HUDEP-2 (cell line): ENCODE data around the gene ENTPD1.
"Not testable (repeated sequence)": the region's sequence is repeated elsewhere in the genome, so short reads cannot be mapped to it uniquely, and the experiment has no call there.

Experiments used
- DNase-seq, 76 experiments: peaks; one replicate each; lab custom pipeline; 2025; ENCODE audit not compliant: unreplicated experiment in 76 of 76; lab: John Stamatoyannopoulos, UW

Gene ENTPD1, protein sequence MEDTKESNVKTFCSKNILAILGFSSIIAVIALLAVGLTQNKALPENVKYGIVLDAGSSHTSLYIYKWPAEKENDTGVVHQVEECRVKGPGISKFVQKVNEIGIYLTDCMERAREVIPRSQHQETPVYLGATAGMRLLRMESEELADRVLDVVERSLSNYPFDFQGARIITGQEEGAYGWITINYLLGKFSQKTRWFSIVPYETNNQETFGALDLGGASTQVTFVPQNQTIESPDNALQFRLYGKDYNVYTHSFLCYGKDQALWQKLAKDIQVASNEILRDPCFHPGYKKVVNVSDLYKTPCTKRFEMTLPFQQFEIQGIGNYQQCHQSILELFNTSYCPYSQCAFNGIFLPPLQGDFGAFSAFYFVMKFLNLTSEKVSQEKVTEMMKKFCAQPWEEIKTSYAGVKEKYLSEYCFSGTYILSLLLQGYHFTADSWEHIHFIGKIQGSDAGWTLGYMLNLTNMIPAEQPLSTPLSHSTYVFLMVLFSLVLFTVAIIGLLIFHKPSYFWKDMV

GRCh38 chr10:95756041-95756761 is at the start of gene ENTPD1:
TSS of gene ENTPD1 (plus strand) at chr10:95756163. CDS start at chr10:95756240, 77 bp downstream.
- DNase-seq, result no peak

- DNase-seq, result no peak
These were observed 49.4 kb upstream of the ENTPD1 start for GRCh38 chr10:95706573-95706972.

DNA sequence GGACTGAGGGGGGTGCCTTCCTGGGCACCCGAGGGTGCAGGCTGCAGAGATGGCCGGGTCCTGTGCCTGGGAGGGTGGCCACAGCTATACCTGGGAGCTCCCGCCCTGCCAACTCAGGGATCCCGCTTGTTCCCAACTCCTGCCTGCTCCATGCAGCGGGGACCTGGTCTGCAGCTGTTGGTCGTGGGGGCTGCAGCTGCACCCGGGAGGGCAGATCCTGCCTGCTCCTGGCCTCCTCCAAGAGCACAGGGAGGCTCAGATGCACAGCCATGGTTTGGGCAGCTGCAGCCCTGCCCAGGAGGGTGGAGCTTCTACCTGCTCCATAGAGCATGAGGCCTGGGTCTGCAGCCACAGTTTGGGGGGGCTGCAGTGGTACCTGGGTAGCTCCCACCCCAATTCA is 49.0 kb upstream of the ENTPD1 start:
- DNase-seq, result no peak

DNA sequence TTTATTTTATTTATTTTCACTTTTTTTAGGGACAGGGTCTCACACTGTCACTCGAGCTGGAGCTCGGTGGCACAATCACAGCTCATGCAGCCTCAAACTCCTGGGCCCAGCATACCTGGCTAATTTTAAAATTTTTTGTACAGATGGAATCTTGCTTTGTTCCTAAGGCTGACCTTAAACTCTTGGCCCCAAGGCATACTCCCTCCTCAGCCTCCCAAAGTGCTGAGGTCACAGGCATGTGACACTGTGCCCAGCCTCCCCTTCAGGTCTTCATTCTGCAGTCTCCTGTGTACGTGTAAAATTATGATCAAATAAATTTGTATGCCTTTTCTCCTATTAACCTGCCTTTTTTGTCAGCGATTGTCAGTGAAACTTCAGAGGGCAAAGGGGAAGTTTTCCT is 44.5 kb upstream of the ENTPD1 start:
- no peak for DNase-seq

DNA sequence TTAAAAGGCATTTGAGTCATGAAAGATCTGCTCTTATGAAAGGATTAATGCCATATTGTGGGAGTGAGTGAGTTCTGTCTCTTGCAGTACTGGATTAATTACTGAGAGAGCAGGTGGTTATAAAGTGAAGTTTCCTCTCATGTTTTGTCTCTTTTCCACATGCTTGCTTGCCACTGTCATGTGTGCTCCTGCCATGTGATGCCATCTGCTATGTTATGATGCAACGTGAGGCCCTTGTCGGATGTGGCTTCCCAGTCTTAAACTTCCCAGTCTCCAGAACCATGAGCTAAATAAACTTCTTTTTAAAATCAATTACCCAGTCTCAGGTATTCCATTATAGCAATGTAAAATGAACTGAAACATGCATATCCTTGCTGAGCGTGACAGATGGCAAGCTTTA is 39.5 kb upstream of the ENTPD1 start:
- no peak for DNase-seq

DNA sequence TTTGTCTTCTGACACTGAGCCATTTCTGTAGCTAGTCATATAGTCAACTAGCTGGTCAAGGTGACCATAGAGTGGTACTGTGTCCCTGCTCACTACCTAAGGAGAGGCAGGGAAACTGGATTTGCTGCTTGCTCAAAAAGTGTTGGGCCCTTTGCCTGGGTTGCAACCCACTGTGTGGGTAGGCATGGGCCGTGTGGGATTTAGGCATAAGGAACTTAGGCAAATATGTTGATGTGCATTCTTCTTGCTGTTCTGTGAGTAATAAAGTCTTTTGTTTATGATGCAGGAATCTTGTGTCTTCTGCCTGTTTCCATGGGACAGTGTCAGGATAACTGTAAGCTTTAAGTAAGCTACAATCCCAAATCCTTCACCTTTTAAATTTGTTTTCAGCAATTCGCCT is 39.1 kb upstream of the ENTPD1 start:
- DNase-seq, result no peak

DNA sequence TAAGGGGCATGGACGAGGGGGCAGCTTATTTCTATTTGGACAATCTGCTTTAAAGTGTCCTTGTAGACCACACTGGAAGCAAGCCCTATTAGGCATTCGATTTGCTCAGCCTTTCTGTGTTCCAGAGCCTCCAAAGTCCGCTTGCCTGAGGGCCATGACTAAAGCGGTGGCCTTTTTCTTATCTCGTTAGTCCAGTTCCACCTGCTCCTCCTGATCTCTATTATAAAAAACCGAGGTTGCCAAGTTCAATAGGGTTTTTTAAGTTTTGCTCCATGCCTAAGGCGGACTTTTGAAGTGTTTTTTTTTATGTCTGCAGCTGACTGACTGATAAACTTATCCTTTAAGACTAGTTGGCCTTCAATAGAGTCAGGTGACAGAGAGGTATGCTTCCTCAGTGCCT is 35.2 kb upstream of the ENTPD1 start:
- peak in 66 of 76 experiments; percentile 8 to 85 (median 50) for DNase-seq

- DNase-seq, result not testable (repeated sequence)
These were observed 33.5 kb upstream of the ENTPD1 start for GRCh38 chr10:95722496-95722895.

- peak in 5 of 76 experiments; percentile 2 to 14 (median 8) for DNase-seq
These were observed 27.4 kb upstream of the ENTPD1 start for GRCh38 chr10:95728526-95728925.

DNA sequence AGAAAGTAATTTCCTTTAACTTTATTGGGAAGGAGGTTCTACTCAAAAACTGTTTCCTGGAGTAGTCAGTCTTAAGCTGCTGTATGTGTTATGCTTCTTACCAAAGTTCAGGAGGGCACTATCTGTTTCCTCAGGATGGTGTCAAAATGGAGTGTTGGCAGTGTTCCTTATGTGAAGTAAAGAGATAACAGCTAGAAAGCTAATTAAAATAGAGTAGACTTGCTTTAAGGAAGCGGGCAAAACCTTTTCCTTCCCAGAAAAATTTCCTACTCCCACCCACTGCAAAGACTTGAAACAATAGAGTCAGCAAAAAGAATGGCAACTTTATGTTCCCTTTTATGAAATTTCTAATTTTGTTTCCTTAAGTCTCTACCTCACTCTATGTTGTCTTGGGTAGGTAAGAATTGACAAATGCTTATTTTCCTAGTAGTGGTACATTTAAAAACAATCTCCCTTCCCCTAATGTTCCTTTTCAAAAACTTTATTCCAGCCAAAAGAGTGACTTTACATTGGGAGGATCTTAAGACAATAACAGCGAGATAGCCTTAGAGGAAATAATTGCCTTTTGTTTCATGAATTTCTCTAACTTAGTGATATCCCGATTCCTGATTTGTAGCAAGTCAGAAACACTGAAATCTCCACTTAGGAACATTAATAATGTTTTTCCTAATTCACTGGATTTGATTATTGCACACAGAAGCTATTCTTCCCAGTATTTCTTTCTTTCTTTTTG is 26.5 kb upstream of the ENTPD1 start:
- DNase-seq, result peak in 26 of 76 experiments; percentile 2 to 64 (median 30)

DNA sequence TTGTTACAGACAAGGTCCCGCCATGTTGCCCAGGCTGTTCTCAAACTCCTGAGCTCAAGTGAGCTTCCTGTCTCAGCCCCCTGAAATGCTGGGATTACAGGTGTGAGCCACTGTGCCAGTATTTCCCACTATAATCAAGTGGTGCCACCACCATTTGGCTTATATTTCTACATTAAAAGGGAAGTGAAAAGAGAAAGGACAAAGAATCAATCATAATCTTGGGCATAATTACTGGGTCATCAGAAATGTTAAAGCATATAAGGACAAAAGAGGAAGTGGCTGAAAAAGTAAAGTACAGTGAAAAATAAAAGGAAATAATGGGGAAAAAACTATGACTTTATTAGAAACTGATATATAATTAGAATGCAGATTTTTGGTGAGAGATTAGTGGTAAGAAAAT is 25.7 kb upstream of the ENTPD1 start:
- DNase-seq, result no peak

DNA sequence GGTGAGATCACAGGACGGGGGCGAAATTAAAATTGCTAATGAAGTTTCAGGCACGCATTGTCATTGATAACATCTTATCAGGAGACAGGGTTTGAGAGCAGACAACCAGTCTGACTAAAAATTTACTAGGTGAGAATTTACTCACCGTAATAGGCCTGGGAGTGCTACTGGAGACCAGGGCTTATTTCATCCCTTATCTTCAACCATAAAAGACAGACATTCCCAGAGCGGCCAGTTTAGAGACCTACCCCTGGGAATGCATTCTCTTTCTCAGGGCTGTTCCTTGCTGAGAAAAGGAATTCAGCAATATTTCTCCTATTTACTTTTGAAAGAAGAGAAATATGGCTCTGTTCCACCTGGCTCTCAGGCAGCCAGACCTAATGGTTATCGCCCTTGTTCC is 23.1 kb upstream of the ENTPD1 start:
- not testable (repeated sequence) for DNase-seq

DNA sequence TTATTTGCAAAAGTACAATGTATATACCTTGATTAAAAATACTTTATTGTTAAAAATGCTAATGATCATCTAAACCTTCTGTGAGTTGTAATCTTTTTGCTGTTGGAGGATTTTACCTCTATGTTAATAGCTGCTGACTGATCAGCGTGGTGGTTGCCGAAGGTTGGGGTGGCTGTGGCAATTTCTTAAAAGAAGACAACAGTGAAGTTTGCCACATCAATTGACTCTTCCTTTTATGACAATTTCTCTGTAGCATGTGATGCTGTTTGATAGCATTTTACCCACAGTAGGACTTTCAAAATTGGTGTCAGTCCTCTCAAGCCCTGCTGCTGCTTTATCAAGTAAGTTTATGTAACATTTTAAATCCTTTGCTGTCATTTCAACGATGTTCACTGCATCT is 16.9 kb upstream of the ENTPD1 start:
- no peak for DNase-seq

GRCh38 chr10:95741807-95742467 is 14.0 kb upstream of the ENTPD1 start:
- DNase-seq, result peak in 64 of 76 experiments; percentile 2 to 82 (median 40)

GRCh38 chr10:95742485-95742884 is 13.5 kb upstream of the ENTPD1 start:
- DNase-seq, result no peak

GRCh38 chr10:95742962-95743535 is 12.9 kb upstream of the ENTPD1 start:
- DNase-seq, result no peak

DNA sequence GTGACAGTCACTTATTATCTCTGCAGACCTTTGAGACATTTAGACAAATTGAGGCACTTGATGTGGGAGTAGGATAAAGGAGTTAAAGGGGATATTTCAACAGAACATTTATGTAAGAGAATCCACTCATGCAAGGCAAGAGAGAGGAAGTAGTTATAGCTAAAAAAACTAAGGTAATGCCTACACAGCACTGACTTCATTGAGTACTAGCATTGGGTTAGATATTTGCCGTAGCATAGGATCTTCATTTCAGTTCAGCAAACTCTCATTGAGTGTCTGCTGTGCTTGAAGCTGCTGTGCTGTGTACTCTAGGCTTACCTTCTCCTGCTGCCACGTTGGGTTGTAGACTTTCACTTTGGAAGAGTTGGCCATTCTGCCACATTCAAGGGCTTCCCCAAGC is 10.5 kb upstream of the ENTPD1 start:
- DNase-seq, result no peak

GRCh38 chr10:95748349-95748748 is 7.6 kb upstream of the ENTPD1 start:
- DNase-seq, result peak in 6 of 76 experiments; percentile 1 to 39 (median 16)

DNA sequence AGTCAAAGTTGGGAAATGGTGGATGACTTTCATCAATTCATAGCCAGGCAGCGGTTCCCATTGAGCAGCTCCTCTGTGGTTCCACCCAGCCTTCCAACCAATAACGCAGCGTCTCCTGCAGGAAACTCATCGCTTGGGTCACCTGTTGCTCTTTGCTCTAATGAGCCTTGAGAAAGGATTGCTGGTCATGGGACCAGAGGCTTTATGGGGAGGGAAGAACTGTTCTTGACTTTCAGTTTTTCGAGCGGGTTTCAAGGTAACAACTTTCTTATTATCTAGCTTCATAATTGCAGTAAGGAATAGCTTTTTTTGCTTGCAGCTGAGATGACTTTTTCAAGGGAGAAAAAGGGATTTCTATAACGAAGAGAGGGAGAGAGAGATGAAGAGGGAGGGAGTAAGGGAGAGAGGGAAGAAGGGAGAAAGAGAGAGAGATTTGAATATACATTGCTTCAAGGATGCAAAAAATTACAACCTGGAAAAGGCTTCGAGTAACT is 405 bp upstream of the ENTPD1 start:
- peak in 1 of 76 experiments; percentile 0 for DNase-seq
